Measurements from ENCODE around the gene PXN. TPM values are rescaled to one million over a fixed set of nuclear protein-coding genes. Genes with fewer than 3 reads are reported as not detected.
A peak's percentile ranks its signal among the peaks of the same experiment; 100 is the strongest.

PXN gene
- total RNA-seq, 1 experiment from 2014 or later = 156 TPM

DNA sequence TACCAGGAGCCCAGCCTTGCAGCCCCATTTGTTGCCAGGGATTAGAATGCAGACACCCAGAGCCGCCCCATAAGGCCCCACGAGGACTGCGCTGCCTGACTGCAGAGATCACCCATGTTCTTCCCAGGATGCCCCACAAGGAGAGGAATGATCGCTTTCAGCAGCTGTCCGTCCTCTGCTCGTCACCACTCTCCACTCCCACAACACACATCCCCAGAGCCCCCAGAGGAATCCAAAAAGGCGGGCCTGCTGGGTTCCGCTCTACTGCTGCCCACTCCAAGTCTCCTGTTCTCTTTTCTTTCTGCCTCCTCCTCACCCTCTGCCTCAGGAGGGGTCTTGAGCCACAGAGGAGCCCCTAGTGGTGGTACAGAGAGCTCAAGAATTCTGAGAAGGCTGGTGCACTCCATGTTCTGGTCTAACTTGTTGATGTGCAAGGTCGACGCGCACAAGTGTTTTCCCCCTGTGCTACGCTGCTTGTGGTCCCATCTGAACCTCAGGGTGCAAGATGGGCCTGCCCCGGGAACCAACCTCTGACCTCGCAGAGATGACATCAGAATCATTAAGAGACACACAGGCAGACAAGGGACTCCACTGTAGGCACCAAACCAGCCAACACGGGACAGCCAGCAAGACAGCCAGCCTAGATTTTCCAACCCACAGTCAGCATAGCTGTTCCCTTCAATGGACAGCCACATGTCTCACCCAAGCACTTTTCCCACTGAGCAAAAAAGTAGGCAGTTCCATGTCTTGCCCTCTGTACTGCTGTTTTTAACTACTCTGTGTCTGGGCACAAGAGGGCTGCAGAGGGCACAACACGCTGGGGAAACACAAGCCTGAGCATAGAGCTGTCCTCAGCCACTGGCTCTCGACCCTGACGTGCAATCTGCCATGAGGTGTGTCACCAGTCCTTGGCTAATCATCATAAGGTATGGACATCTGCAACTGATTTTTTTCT lies 29.9 kb downstream of the PXN start:
- CTCF ChIA-PET = interaction anchor here (0.5 to 2.8 kb wide), 13 partner anchors 12 to 274 kb away, joined by 3 to 26 read pairs (median 5); partner anchors contain the start of genes PXN, RNU4-1, RNU4-2 and SIRT4
- intact Hi-C loops (cut with micrococcal nuclease; ENCODE audit: unreplicated experiment) = loop anchor here (10.0 kb wide), 1 partner anchor 199 kb away; the partner anchor contains the start of gene COX6A1
- Mint-ChIP-seq H3K27me3 (ENCODE audit: unreplicated experiment) (no peaks in the 10 kb centered on the region), H3K4me3 (ENCODE audit: low read depth, unreplicated experiment) (no peak overlapping the region), H3K27ac (ENCODE audit: unreplicated experiment) (no peak overlapping the region), H3K36me3 (ENCODE audit: insufficient read depth, unreplicated experiment) (peaks cover 40% of the 10 kb centered on the region), H3K4me1 (ENCODE audit: low read depth, unreplicated experiment) (peaks cover 74% of the 10 kb centered on the region), H3K9me3 (ENCODE audit: low read depth, unreplicated experiment) (no peaks in the 10 kb centered on the region)
- DNase-seq = no peak
- no TSS peak for BruUV-seq (replicated peaks)
- peak; percentile 40 for TF ChIP-seq CTCF (IDR thresholded peaks at IDR 0.05; ENCODE audit: unreplicated experiment)

- Mint-ChIP-seq H3K4me1 (ENCODE audit: low read depth, unreplicated experiment) (peaks cover 74% of the 10 kb centered on the region), H3K27ac (ENCODE audit: unreplicated experiment) (peak overlapping the region; percentile 47), H3K4me3 (ENCODE audit: low read depth, unreplicated experiment) (peak overlapping the region; percentile 18), H3K9me3 (ENCODE audit: low read depth, unreplicated experiment) (no peaks in the 10 kb centered on the region), H3K36me3 (ENCODE audit: insufficient read depth, unreplicated experiment) (peaks cover 48% of the 10 kb centered on the region), H3K27me3 (ENCODE audit: unreplicated experiment) (no peaks in the 10 kb centered on the region)
- intact Hi-C loops (cut with micrococcal nuclease; ENCODE audit: unreplicated experiment) = loop anchor here (10.0 kb wide), 1 partner anchor 200 kb away; the partner anchor contains the start of gene COX6A1
- CTCF ChIA-PET = interaction anchor here (0.6 to 2.8 kb wide), 12 partner anchors 13 to 86 kb away, joined by 3 to 26 read pairs (median 6); partner anchors contain the start of genes PXN, RNU4-1, RNU4-2 and SIRT4
- BruUV-seq (replicated peaks) = no TSS peak
- peak; percentile 49 for TF ChIP-seq CTCF (IDR thresholded peaks at IDR 0.05; ENCODE audit: unreplicated experiment)
- DNase-seq = peak; percentile 80
Observed at GRCh38 chr12:120234643-120235368, 30.7 kb downstream of the PXN start.

- peak; percentile 95 for DNase-seq
- CTCF ChIA-PET = interaction anchor here (0.6 to 9.8 kb wide), 10 partner anchors 8 to 82 kb away, joined by 3 to 338 read pairs (median 10); partner anchors contain the start of genes PXN, RNU4-2, RPLP0 and SIRT4
- Mint-ChIP-seq H3K4me1 (ENCODE audit: low read depth, unreplicated experiment) (peaks cover 95% of the 10 kb centered on the region), H3K36me3 (ENCODE audit: insufficient read depth, unreplicated experiment) (peaks cover 67% of the 10 kb centered on the region), H3K27me3 (ENCODE audit: unreplicated experiment) (no peaks in the 10 kb centered on the region), H3K27ac (ENCODE audit: unreplicated experiment) (peak overlapping the region; percentile 83), H3K4me3 (ENCODE audit: low read depth, unreplicated experiment) (peak overlapping the region; percentile 31), H3K9me3 (ENCODE audit: low read depth, unreplicated experiment) (no peaks in the 10 kb centered on the region)
- BruUV-seq (replicated peaks) = no TSS peak
- intact Hi-C loops (cut with micrococcal nuclease; ENCODE audit: unreplicated experiment) = loop anchor here (1.0 to 10.0 kb wide), 2 partner anchors 60 to 203 kb away; partner anchors contain the start of genes COX6A1 and RNU4-2
- no peak for TF ChIP-seq CTCF (IDR thresholded peaks at IDR 0.05; ENCODE audit: unreplicated experiment)
Observed at GRCh38 chr12:120231316-120232011, 34.1 kb downstream of the PXN start.

Data from Calu3 (cell line).